ENCODE data around the gene CORO2A. TPM values are rescaled to one million over a fixed set of nuclear protein-coding genes. Genes with fewer than 3 reads are reported as not detected.

The CORO2A gene
- total and polyA plus RNA-seq, 2 of the 4 experiments (the other 2 are of a cell fraction) = 1.9 to 2.2 TPM

DNA sequence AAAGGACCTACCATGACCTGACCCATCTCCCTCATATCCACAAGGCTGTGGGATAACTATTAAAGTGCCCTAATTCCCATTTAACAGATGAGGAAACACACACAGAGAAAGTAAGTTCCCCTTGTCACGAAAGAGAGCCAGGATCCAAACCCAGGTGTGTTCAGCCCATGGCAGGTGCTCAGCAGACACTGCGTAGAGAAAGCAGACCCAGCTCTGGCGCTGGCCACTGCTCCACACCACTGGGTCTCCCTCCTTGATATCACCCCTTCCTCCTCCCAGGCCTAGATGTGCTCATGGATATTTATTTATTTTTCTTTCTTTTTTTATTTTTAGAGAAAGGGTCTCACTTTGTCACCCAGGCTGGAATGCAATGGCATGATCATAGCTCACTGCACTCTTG lies 24.0 kb upstream of the CORO2A start:
- Histone ChIP-seq H2AFZ (replicated peaks; ENCODE audit: low read length, poor library complexity) (peak overlapping the region; percentile 3), H2BK120ac (ENCODE audit: low read depth, low read length) (peak overlapping the region; percentile 50), H3K14ac (replicated peaks; ENCODE audit: low read depth, low read length) (no peak overlapping the region), H3K23ac (ENCODE audit: low read depth, low read length) (no peak overlapping the region), H3K27me3 (ENCODE audit: control insufficient read depth, insufficient read depth, low read length) (no peaks in the 10 kb centered on the region), H3K4me1 (ENCODE audit: control insufficient read depth, insufficient read depth, low read length) (peaks cover 11% of the 10 kb centered on the region), H4K20me1 (ENCODE audit: insufficient read depth, low read length) (no peaks in the 10 kb centered on the region), H3K9me3 (ENCODE audit: control insufficient read depth, insufficient read depth, low read length) (no peaks in the 10 kb centered on the region), H4K91ac (ENCODE audit: insufficient read depth, low read depth, low read length) (no peak overlapping the region), H2AK5ac (ENCODE audit: low read depth, low read length) (no peak overlapping the region; the same call in 1 of the 2 replicates), H4K5ac (ENCODE audit: low read depth, low read length) (no peak overlapping the region), H3K18ac (ENCODE audit: low read depth, low read length) (no peak overlapping the region), H3K27ac (ENCODE audit: insufficient read depth, low read length) (no peak overlapping the region), H2AK9ac (replicated peaks; ENCODE audit: low read depth, low read length, poor library complexity) (no peak overlapping the region), H3K4me3 (ENCODE audit: insufficient read depth, low read depth, low read length) (no peak overlapping the region), H3K56ac (ENCODE audit: extremely low read depth, insufficient read depth, low read length) (no peak overlapping the region), H3K4me2 (ENCODE audit: low read depth, low read length) (no peak overlapping the region), H2BK20ac (ENCODE audit: low read depth, low read length) (peak overlapping the region; percentile 60; the same call in 1 of the 2 replicates), H3K9me1 (ENCODE audit: insufficient read depth, low read length) (peaks cover 10% of the 10 kb centered on the region), H2BK5ac (ENCODE audit: low read depth, low read length, poor library complexity, severe bottlenecking) (no peak overlapping the region), H3K4ac (ENCODE audit: low read depth, low read length) (peak overlapping the region; percentile 53), H3K79me1 (ENCODE audit: low read depth in 1 of 2, low read length in 2 of 2) (peaks cover 7 to 58% of the 10 kb centered on the region in 2 experiments), H4K8ac (ENCODE audit: low read depth in 2 of 2, low read length in 2 of 2) (peak overlapping the region in 1 of 2 experiments; percentile 59; a peak in 1 of 4 replicates), H3K9ac (ENCODE audit: low read depth, low read length) (no peak overlapping the region), H3K36me3 (ENCODE audit: control insufficient read depth, insufficient read depth, low read length) (peaks cover 16% of the 10 kb centered on the region), H2BK15ac (ENCODE audit: low read depth, low read length) (peak overlapping the region; percentile 37; the same call in 1 of the 3 replicates)
- dilution Hi-C loops (cut with HindIII; ENCODE audit: low sequenced_read_pairs, unreplicated experiment) (no loop called here), intact Hi-C loops (cut with micrococcal nuclease) (no loop called here), in situ Hi-C loops (cut with MboI; ENCODE audit: low sequenced_read_pairs) (no loop called here)
- ChIA-PET POLR2A (ENCODE audit: unreplicated experiment) (interaction anchor here (0.6 kb wide), 1 partner anchor 367 kb away, joined by 3 read pairs; no protein-coding TSS in a partner anchor), CTCF (interaction anchor here (0.9 kb wide), 1 partner anchor 34 kb away, joined by 3 read pairs; no protein-coding TSS in a partner anchor)
- no peak for ATAC-seq (ENCODE audit: low read depth)
- DNase-seq = no peak
- TF ChIP-seq CHD1 (IDR thresholded peaks at IDR 0.05; ENCODE audit: low read depth, low read length) = no peak
- TF ChIP-seq MXI1 (IDR thresholded peaks at IDR 0.05; ENCODE audit: borderline replicate concordance, low read depth, low read length) = no peak
- TF ChIP-seq, protein P1, sequence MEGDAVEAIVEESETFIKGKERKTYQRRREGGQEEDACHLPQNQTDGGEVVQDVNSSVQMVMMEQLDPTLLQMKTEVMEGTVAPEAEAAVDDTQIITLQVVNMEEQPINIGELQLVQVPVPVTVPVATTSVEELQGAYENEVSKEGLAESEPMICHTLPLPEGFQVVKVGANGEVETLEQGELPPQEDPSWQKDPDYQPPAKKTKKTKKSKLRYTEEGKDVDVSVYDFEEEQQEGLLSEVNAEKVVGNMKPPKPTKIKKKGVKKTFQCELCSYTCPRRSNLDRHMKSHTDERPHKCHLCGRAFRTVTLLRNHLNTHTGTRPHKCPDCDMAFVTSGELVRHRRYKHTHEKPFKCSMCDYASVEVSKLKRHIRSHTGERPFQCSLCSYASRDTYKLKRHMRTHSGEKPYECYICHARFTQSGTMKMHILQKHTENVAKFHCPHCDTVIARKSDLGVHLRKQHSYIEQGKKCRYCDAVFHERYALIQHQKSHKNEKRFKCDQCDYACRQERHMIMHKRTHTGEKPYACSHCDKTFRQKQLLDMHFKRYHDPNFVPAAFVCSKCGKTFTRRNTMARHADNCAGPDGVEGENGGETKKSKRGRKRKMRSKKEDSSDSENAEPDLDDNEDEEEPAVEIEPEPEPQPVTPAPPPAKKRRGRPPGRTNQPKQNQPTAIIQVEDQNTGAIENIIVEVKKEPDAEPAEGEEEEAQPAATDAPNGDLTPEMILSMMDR (conservative IDR thresholded peaks at IDR 0.05; ENCODE audit: low read depth, low read length) = no peak
- no peak for TF ChIP-seq BHLHE40 (IDR thresholded peaks at IDR 0.05; ENCODE audit: low read depth, low read length)
- TF ChIP-seq, protein P2, sequence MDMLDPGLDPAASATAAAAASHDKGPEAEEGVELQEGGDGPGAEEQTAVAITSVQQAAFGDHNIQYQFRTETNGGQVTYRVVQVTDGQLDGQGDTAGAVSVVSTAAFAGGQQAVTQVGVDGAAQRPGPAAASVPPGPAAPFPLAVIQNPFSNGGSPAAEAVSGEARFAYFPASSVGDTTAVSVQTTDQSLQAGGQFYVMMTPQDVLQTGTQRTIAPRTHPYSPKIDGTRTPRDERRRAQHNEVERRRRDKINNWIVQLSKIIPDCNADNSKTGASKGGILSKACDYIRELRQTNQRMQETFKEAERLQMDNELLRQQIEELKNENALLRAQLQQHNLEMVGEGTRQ (IDR thresholded peaks at IDR 0.05; ENCODE audit: low read depth, low read length) = no peak
- TF ChIP-seq SMC3 (IDR thresholded peaks at IDR 0.05; ENCODE audit: low read depth, low read length) = no peak
- TF ChIP-seq, protein P3, sequence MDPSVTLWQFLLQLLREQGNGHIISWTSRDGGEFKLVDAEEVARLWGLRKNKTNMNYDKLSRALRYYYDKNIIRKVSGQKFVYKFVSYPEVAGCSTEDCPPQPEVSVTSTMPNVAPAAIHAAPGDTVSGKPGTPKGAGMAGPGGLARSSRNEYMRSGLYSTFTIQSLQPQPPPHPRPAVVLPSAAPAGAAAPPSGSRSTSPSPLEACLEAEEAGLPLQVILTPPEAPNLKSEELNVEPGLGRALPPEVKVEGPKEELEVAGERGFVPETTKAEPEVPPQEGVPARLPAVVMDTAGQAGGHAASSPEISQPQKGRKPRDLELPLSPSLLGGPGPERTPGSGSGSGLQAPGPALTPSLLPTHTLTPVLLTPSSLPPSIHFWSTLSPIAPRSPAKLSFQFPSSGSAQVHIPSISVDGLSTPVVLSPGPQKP (IDR thresholded peaks at IDR 0.05; ENCODE audit: borderline replicate concordance, low read depth, low read length) = no peak
- no peak for TF ChIP-seq RCOR1 (IDR thresholded peaks at IDR 0.05; ENCODE audit: insufficient replicate concordance, low read length)
- TF ChIP-seq MAFK (IDR thresholded peaks at IDR 0.05; ENCODE audit: low read depth, low read length) = no peak
- TF ChIP-seq RFX5 (IDR thresholded peaks at IDR 0.05; ENCODE audit: low read depth, low read length) = no peak
- no peak for TF ChIP-seq MAZ (IDR thresholded peaks at IDR 0.05; ENCODE audit: borderline replicate concordance, low read depth, low read length)
- no peak for TF ChIP-seq CEBPB (IDR thresholded peaks at IDR 0.05; ENCODE audit: low read depth, low read length)
- no peak for TF ChIP-seq NFE2L2 (IDR thresholded peaks at IDR 0.05; ENCODE audit: low read depth, low read length)
- BruUV-seq (replicated peaks) = no TSS peak
- 100% methylated on average over 1 of the region's 3 CpGs; no CpG with 5 or more reads in 1 of the 2 experiments for WGBS, 2 experiments (ENCODE audit: extremely low coverage in 2 of 2, insufficient read length in 1 of 2)

All from IMR-90 (cell line).